ENCODE data around the gene EIPR1.
"Not testable (repeated sequence)": the region's sequence is repeated elsewhere in the genome, so short reads cannot be mapped to it uniquely, and the experiment has no call there.

Gene EIPR1

GRCh38 chr2:3283876-3284656 lies 93.6 kb downstream of the EIPR1 start:
- ATAC-seq (ENCODE audit: low read depth); H3K4me1 Mint-ChIP-seq; H3K9me3 Mint-ChIP-seq; H3K4me3 Mint-ChIP-seq; DNase-seq (ENCODE audit: low spot score in 2 of 2); H3K27me3 Mint-ChIP-seq; H3K27ac Mint-ChIP-seq: not testable (repeated sequence)
- peaks cover 30% of the 10 kb centered on the region for H3K36me3 Mint-ChIP-seq

DNA sequence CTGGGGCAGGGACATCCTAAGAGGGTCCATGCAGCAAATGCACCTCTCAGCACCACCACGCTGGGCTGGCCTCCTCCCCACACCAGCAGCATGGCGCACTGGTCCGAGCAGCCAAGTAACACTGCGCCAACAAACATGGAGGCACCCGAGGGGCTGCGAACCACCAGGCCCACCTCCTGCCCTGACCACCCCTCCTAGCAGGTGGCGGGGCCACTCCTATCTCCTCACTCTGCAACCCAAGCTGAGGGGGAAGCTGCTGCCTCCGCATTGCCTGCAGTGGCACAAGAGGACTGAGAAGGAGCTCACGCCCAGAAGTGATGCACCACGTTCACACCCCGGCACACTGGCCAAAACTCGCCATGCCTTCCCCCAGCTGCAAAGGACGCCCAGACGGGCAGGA lies 94.4 kb downstream of the EIPR1 start:
- peaks cover 4% of the 10 kb centered on the region for H3K4me1 Mint-ChIP-seq
- DNase-seq (ENCODE audit: low spot score in 2 of 2), result no peak
- H3K27me3 Mint-ChIP-seq, result no peaks in the 10 kb centered on the region
- peaks cover 35% of the 10 kb centered on the region for H3K36me3 Mint-ChIP-seq
- peaks cover 9% of the 10 kb centered on the region for H3K9me3 Mint-ChIP-seq
- no peak overlapping the region for H3K27ac Mint-ChIP-seq
- no peak for ATAC-seq (ENCODE audit: low read depth)
- no peak overlapping the region for H3K4me3 Mint-ChIP-seq

DNA sequence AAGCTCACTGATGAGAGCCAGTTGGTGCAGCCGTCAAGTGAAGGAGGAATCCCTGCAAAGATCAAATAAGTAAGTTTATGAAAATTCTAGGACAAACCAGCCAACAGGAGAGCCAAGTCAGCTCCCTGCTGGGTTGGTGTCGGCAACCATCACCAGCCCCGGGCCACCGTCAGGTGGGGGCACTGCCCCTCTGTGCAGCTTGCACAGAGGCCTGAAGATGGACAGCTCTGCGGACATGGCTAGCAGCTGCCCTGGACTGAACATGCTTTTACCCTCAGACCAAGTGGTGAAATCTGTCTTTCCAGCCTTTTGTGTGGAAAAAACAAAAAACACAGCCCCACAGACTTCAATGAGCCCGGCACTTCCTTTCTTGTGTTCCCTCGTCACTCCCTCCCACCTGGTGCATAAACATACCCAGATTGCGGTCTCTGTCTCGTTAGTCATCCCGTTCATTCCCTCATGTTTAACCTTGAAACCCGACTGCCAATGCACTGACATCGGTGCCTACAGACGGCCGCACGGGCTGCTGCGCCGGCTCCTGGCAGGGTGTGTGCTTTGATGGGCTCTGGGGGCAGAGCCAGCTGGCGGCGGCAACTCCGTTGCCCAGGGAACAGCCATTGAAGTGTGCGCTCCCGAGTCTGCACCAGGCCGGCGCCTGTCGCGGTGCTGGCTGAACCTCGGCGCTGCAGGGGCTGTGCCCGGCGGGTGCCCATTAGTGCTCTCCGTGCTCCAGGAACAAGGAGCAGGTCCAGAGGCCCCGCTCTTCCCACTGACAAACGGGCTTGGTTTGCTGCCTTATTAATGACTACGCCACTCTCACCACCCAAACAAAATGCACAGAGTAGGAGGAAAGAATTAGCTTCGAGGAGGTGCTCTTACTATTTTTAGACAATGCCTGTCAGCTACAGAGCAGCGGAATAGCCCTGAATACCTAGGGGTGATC lies 95.3 kb downstream of the EIPR1 start:
- H3K9me3 Mint-ChIP-seq, result peaks cover 5% of the 10 kb centered on the region
- ATAC-seq (ENCODE audit: low read depth) (no peak), DNase-seq (ENCODE audit: low spot score in 2 of 2) (no peak)
- H3K27ac Mint-ChIP-seq, result no peak overlapping the region
- no peaks in the 10 kb centered on the region for H3K27me3 Mint-ChIP-seq
- peaks cover 35% of the 10 kb centered on the region for H3K36me3 Mint-ChIP-seq
- peaks cover 4% of the 10 kb centered on the region for H3K4me1 Mint-ChIP-seq
- H3K4me3 Mint-ChIP-seq, result no peak overlapping the region

DNA sequence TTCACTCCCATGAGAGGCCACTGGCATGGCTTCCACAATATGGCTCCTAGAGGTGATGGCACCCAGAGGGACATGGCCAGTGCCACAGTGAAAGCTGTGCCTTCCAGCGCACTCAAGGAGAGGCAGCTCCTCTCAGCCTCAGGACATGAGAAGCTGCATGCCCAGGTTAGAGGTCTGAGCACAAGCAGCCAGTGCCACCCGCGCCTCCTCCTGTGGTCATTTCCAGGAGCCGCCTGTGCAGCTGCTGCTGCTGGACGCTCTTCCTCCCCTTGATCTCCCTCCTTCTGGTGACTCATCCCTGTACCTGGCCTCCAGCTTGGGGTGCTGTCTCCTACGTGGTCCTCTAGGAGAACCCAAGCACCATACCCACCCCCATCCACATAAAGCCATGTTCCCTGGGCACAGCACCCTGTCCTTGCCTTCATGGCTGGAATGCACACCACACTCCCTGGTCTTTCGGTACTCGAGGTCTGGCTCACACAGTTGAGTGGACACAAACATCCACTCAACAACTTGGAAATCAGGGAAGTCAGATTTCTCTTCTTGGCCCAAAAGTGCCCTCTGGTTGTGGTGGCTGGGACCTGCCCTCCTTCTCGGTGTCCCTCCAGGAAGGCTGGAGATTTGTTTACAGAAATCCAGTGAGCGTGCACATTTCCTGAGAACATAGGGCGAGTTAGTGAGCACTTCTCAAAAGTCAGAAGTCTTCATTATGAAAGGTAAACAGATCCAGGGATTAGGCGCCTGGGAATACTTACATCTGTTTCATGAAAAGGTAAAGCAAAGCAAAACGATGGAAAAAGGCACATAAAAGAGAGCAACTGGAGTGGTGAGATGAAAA lies 96.7 kb downstream of the EIPR1 start:
- Mint-ChIP-seq H3K27me3 (no peaks in the 10 kb centered on the region), H3K9me3 (peaks cover 4% of the 10 kb centered on the region), H3K4me1 (peaks cover 2% of the 10 kb centered on the region), H3K4me3 (no peak overlapping the region), H3K36me3 (peaks cover 35% of the 10 kb centered on the region), H3K27ac (no peak overlapping the region)
- no peak for ATAC-seq (ENCODE audit: low read depth)
- DNase-seq (ENCODE audit: low spot score in 2 of 2), result no peak

DNA sequence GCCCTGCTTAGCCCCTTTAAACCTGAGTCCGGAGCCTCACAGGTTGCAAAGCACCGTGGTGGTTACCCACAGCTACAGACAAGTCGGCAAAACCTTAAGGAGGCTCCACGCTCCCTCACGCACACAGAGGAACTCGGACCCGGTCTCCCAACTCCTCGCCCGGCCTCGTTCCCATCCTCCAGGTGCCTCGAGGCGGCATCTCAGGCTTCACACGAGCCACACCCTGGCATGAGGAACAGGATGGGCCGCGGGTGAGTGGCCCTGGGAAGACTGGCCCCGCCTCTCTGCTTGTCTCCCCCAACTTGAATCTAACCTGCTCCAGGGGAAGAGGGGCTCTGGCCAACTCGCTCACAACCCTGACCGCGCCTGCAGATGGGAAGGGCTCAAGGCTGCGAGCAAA lies 97.4 kb downstream of the EIPR1 start:
- H3K27me3 Mint-ChIP-seq, result no peaks in the 10 kb centered on the region
- peaks cover 38% of the 10 kb centered on the region for H3K36me3 Mint-ChIP-seq
- no peak overlapping the region for H3K4me3 Mint-ChIP-seq
- peaks cover 7% of the 10 kb centered on the region for H3K9me3 Mint-ChIP-seq
- no peak overlapping the region for H3K27ac Mint-ChIP-seq
- H3K4me1 Mint-ChIP-seq, result peaks cover 2% of the 10 kb centered on the region
- DNase-seq (ENCODE audit: low spot score in 2 of 2), result no peak
- ATAC-seq (ENCODE audit: low read depth), result no peak

DNA sequence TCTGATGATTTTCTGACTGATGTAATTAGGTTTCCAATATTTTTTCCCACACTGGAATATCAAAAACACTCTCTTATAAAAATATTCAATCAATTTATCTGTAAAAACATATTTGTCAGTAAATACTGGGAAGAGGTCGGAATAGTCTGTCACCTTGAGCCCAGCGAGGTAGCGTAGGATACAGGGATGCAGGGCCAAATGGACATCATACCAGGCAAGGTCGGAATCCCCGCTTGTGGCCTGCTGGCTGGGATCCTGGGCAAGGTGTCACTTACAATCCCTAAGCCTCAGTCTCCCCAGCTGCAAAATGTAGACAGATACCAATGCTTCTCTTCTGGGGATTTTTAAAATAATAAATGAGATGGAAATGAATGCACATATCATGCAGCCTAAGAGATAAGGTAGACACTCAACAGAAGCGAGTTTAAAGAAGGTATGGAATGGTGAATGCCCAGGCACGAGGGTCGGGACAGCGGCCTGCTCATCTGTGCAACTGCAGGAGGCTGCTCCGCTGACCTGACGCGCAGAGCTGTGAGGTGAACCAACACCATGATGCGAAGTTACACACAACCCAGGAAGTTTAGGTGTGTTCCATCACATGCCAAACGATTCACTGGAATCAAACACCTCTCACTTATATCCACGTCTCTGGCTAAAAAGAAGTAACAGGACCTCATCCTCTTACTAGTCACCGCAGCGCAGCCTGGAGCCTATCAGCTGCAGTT lies 98.2 kb downstream of the EIPR1 start:
- peaks cover 40% of the 10 kb centered on the region for H3K36me3 Mint-ChIP-seq
- peaks cover 14% of the 10 kb centered on the region for H3K9me3 Mint-ChIP-seq
- no peak overlapping the region for H3K27ac Mint-ChIP-seq
- no peak overlapping the region for H3K4me3 Mint-ChIP-seq
- H3K27me3 Mint-ChIP-seq, result no peaks in the 10 kb centered on the region
- DNase-seq (ENCODE audit: low spot score in 2 of 2), result no peak
- peaks cover 2% of the 10 kb centered on the region for H3K4me1 Mint-ChIP-seq
- ATAC-seq (ENCODE audit: low read depth), result no peak

DNA sequence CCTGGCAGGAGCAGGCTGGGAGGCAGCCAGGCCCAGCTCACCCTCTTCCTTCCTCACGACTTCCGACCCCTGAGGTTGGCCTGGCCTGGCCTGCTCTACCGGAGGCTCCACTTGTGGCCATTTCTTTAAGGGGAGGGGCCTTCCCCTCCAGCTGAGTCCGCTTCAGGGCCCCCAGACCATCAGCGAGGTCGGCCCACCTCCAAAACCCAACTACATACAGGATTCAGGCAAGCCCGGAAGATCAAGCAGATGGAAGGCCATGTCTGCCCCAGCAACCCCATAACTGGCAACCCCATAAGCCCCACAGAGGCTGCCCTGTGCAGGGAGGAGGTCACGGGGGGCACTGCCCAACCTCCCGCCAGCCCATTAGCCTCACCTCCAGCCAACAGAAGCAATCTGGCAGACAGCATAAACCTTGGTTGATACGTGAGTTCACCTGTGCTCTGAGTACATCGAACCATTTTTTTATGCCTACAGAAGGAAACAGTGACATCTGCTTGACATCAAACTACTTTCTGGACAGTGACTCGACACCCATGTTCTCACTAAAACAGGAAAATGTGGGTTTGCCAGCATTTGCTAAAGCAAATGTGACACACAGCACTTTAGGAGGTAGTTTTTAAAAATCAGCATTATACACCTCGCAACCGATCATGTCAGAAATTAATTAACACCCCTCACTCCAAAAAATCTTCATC lies 98.9 kb downstream of the EIPR1 start:
- peaks cover 14% of the 10 kb centered on the region for H3K9me3 Mint-ChIP-seq
- no peak for DNase-seq (ENCODE audit: low spot score in 2 of 2)
- no peak for ATAC-seq (ENCODE audit: low read depth)
- H3K4me3 Mint-ChIP-seq, result no peak overlapping the region
- peaks cover 43% of the 10 kb centered on the region for H3K36me3 Mint-ChIP-seq
- H3K27me3 Mint-ChIP-seq, result no peaks in the 10 kb centered on the region
- H3K27ac Mint-ChIP-seq, result no peak overlapping the region
- H3K4me1 Mint-ChIP-seq, result peaks cover 2% of the 10 kb centered on the region

DNA sequence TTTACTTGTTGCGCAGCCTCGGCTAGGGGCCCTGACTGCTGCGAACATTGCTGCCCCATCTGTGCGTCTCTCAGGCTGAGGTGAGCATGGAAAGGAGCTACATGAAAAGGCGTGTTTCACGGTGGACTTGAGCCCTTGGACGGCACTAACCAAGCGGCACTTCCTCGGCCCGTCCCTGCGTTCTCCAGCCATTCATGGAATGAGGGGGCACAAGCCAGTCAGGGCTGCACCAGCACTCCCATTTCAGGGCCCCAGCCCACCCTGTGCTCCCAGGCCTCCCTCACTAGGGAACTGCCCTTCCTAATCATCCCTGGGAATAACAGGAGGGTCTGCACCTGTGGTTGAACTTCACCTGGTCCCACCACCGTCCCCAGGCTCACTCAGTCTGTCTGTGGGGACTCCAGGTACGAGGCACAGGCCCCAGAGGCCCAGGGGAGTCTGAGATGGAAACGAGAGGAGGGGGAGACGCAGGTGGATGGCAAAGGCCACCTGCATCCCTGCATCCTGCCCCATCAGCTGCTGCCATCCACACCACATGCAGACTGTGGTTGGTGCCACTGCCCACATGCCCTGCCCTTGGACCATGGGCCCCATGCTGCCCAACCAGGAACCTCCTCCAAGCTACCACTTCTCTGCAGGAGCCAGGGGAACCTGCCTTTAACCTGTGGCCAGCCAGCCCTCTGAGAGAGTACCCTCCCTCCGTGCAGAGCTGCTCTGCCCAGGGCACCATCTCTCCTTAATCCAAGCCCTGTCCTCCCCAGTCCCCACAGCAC lies 99.7 kb downstream of the EIPR1 start:
- ATAC-seq (ENCODE audit: low read depth), result no peak
- Mint-ChIP-seq H3K27ac (peak overlapping the region; percentile 28), H3K9me3 (peaks cover 14% of the 10 kb centered on the region), H3K27me3 (no peaks in the 10 kb centered on the region), H3K4me3 (no peak overlapping the region), H3K4me1 (peaks cover 2% of the 10 kb centered on the region), H3K36me3 (peaks cover 43% of the 10 kb centered on the region)
- DNase-seq (ENCODE audit: low spot score in 2 of 2), result no peak

GRCh38 chr2:3277050-3277747 lies 100.4 kb downstream of the EIPR1 start:
- Mint-ChIP-seq H3K4me3 (peak overlapping the region; percentile 17), H3K27ac (peak overlapping the region; percentile 35), H3K4me1 (peaks cover 2% of the 10 kb centered on the region), H3K9me3 (peaks cover 14% of the 10 kb centered on the region), H3K27me3 (no peaks in the 10 kb centered on the region), H3K36me3 (peaks cover 43% of the 10 kb centered on the region)
- no peak for DNase-seq (ENCODE audit: low spot score in 2 of 2)
- ATAC-seq (ENCODE audit: low read depth), result no peak

DNA sequence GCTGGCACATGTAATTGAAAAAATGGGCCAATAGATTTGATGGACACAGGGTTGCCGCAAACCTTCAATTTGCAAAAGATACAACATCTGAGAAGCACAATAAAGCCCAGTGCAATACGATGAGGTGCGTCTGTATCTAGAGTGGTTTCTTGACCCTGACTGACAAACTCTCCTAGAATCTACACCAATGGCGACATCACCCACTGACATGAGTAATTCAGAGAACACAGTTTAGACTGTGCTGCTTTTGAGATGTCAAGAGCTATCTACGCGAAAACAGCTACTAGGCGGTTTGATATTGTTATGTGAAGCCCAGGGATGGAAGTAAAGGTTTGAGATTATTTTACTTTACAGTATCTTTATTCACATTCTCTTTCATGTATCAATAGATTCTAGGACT lies 104.9 kb downstream of the EIPR1 start:
- H3K9me3 Mint-ChIP-seq, result peaks cover 11% of the 10 kb centered on the region
- DNase-seq (ENCODE audit: low spot score in 2 of 2) (no peak), ATAC-seq (ENCODE audit: low read depth) (no peak)
- H3K4me3 Mint-ChIP-seq, result no peak overlapping the region
- no peak overlapping the region for H3K27ac Mint-ChIP-seq
- H3K36me3 Mint-ChIP-seq, result peaks cover 36% of the 10 kb centered on the region
- no peaks in the 10 kb centered on the region for H3K27me3 Mint-ChIP-seq
- H3K4me1 Mint-ChIP-seq, result peaks cover 2% of the 10 kb centered on the region

DNA sequence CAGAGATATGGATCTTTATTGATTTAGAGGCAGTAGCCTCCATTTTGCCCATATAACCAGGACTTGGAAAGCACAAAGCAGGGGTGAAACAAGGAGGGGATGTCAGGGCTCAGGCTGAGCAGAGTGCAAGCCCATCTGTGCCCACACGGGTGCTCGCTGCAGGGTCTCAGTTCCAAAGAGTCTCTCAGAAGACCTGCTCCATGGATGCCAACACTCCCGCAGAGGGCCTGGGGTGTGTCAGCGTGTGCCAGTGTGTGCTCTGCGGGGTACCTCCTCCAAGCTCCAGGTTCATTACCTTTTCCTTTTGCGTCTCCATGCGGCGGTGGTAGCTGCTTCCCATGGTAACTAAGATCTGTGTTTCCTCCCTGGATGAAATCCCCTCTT lies 107.5 kb downstream of the EIPR1 start:
- Mint-ChIP-seq H3K36me3 (peaks cover 23% of the 10 kb centered on the region), H3K4me3 (no peak overlapping the region), H3K9me3 (peaks cover 6% of the 10 kb centered on the region), H3K27me3 (no peaks in the 10 kb centered on the region), H3K27ac (no peak overlapping the region), H3K4me1 (no peaks in the 10 kb centered on the region)
- ATAC-seq (ENCODE audit: low read depth) (no peak), DNase-seq (ENCODE audit: low spot score in 2 of 2) (no peak)

Measured in memory B cell (primary cell).